Adrenal gland (tissue), 12 donors: ENCODE measurements around the gene CDC25B. TPM values are rescaled to one million over a fixed set of nuclear protein-coding genes. Genes with fewer than 3 reads are reported as not detected.
"Not testable (repeated sequence)": the region's sequence is repeated elsewhere in the genome, so short reads cannot be mapped to it uniquely, and the experiment has no call there.

Experiments used
- DNase-seq, 7 donors: peaks; one replicate each; pipeline ENCODE4 v3.0.0-alpha.2; 2019 to 2020
- H3K27ac ChIP-seq, 5 donors: fragments of 200-600 bp; sonication (generic) in 4 of 5; 1 replicate in 3 of 5; 2 replicates in 2 of 5; pipeline versions ENCODE4 v1.5.1 to v1.8.0; 2016 to 2020; ENCODE audit warnings: mild to moderate bottlenecking in 1 of 5
- H3K27me3 ChIP-seq: fragments of 200-600 bp; 2 replicates; pipeline ENCODE4 v1.8.0; 2021
- H3K36me3 ChIP-seq, 2 donors: fragments of 200-600 bp; replicated peaks in 1 of 2; 1 replicate in 1 of 2; 2 replicates in 1 of 2; pipeline versions ENCODE4 v1.5.1 to v1.8.0; 2018 to 2022
- H3K4me1 ChIP-seq, 2 donors: fragments of 200-600 bp; replicated peaks in 1 of 2; 1 replicate in 1 of 2; 2 replicates in 1 of 2; pipeline versions ENCODE4 v1.5.1 to v1.8.0; 2018 to 2021
- H3K4me3 ChIP-seq, 4 donors: fragments of 200-600 bp; sonication (generic) in 3 of 4; one replicate each; pipeline ENCODE4 v1.5.1; 2016 to 2018
- H3K9me3 ChIP-seq, 3 donors: fragments of 200-600 bp; sonication (generic) in 1 of 3; replicated peaks in 1 of 3; 1 replicate in 2 of 3; 2 replicates in 1 of 3; pipeline versions ENCODE4 v1.5.1 to v1.8.0; 2016 to 2021
- POLR2A ChIP-seq, 2 donors: fragments of 450-650 bp; IDR thresholded peaks; one replicate each; pipeline ENCODE4 v1.6.1; 2017; ENCODE audit warnings: antibody characterized with exemption in 2 of 2, mild to moderate bottlenecking in 2 of 2, moderate library complexity in 1 of 2
- WGBS, 4 donors: extraction: QIAGEN DNeasy Blood & Tissue Kit in 2 of 4; methylation state at CpG; one replicate each; pipeline versions ENCODE4 v1.1.5 to v1.1.7; 2013 to 2017; 5-methylcytosine and 5-hydroxymethylcytosine counted together
- intact Hi-C, 2 donors: fragments of 100-400 bp; cut with DNase I; formaldehyde crosslinking; loops; one replicate each; pipeline versions ENCODE4 v1.14.1 to v1.15.0; 2022 to 2023
- polyA plus RNA-seq, 3 donors: library from polyadenylated mRNA; stranded (reverse); fragments of 200-250 nt in 2 of 3; fragments of 350-450 nt in 1 of 3; fragmentation: Illumina TruSeq in 1 of 3; extraction: RNeasy Lipid Tissue Mini Kit (QIAGEN cat#74804) in 1 of 3; gene quantifications; one replicate each; pipeline ENCODE4 v1.2.3, GENCODE V29; 2013 to 2014
- total RNA-seq, 9 donors: library from RNA; depleted of rRNA in 4 of 9; stranded (reverse); fragments of >200 nt in 4 of 9; fragments of 120-200 nt in 1 of 9; fragmentation: NEBNext Ultra II Directional in 1 of 9; extraction: Animal tissue kit (Norgen Biotek cat#: 25700) in 1 of 9; gene quantifications; one replicate each; pipeline versions ENCODE4 v1.1.0 to v1.2.4, GENCODE V29; 2013 to 2023
- TF ChIP-seq, protein P1 (sequence below), 6 experiments: fragments of 450-650 bp in 4 of 6; fragments of 200-600 bp in 2 of 6; sonication (generic) in 1 of 6; IDR thresholded peaks; 1 replicate in 5 of 6; 2 replicates in 1 of 6; pipeline versions ENCODE4 v1.5.1 to v1.8.0; 2016 to 2021; ENCODE audit warnings: antibody characterized with exemption in 6 of 6, mild to moderate bottlenecking in 2 of 6, moderate library complexity in 1 of 6
- donor health status: healthy with polysubstance abuse.
- donor health status: Bipolar disorder and iron deficiency.
- donor health status: DM: yes; HTN: yes; CAD: no.
- donor health status: DM: no; HTN: no; CAD: no.
- donor health status: DM: no; HTN: no; CAD: no.
- donor health status: DM: yes; HTN: yes; CAD: no.

Gene CDC25B
- total and polyA plus RNA-seq, 12 donors, result 5.5 to 61.7 (median 14.7) TPM

DNA sequence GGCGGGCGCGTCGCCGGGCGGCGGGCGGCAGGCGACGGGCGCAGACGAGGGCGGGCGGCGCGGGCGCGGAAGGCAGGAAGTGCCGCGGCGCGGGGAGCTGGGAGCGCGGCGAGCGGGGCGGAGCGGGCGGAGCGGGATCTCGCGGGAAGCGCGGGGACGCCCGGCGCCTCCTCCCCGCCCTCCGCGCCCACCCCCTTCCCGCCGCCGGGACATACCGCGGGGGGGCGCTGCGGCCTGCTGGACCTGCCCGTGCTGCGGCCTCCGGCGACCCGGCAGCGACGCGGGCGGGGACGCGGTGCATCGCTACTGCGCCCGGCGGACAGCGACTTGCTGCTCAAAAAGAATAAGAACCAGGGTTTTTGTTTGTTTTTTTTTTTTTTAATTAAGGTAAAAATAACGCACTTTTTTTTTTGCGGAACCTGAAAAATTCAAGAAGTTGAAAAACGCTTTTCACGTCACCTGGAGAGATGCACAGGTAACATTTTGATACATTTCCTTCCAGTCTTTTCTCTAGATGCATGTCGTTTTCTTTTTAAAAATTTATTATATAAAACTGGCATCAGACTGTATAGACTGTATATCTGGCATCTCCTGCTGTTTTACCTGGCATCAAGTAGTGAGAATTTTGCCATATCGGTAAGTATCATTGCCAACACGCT is 9.3 kb upstream of the CDC25B start, which contains the start of gene CENPB:
TSS of gene CENPB (minus strand) at position 76 of the 659 bp plus-strand sequence. CDS start 257 bp downstream, outside the sequence.
- peak within 1 kb of the TSS; percentile 27 to 86 (median 80) for H3K27ac ChIP-seq
- peak; percentile 86 to 93 (median 90) for DNase-seq
- H3K4me1 ChIP-seq, result peaks cover 18 to 39% of the 10 kb centered on the region in 2 donors
- H3K4me3 ChIP-seq, result peak within 1 kb of the TSS in 3 of 4 donors; percentile 34 to 74 (median 36)
- no peaks in the 10 kb centered on the region for H3K9me3 ChIP-seq
- intact Hi-C loops, result loop anchor here in 1 of 2 donors (2.0 kb wide), 1 partner anchor 32 kb away; no protein-coding TSS in a partner anchor
- H3K27me3 ChIP-seq, result no peaks in the 10 kb centered on the region
- TF ChIP-seq, protein P1, sequence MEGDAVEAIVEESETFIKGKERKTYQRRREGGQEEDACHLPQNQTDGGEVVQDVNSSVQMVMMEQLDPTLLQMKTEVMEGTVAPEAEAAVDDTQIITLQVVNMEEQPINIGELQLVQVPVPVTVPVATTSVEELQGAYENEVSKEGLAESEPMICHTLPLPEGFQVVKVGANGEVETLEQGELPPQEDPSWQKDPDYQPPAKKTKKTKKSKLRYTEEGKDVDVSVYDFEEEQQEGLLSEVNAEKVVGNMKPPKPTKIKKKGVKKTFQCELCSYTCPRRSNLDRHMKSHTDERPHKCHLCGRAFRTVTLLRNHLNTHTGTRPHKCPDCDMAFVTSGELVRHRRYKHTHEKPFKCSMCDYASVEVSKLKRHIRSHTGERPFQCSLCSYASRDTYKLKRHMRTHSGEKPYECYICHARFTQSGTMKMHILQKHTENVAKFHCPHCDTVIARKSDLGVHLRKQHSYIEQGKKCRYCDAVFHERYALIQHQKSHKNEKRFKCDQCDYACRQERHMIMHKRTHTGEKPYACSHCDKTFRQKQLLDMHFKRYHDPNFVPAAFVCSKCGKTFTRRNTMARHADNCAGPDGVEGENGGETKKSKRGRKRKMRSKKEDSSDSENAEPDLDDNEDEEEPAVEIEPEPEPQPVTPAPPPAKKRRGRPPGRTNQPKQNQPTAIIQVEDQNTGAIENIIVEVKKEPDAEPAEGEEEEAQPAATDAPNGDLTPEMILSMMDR (IDR thresholded peaks at IDR 0.05), result peak; percentile 30 to 87 (median 58)
- no peak for TF ChIP-seq POLR2A (IDR thresholded peaks at IDR 0.05)
- 2 to 7% (median 4%) methylated on average over 23 to 70 of the region's 70 CpGs for WGBS, 4 donors
- no peaks in the 10 kb centered on the region for H3K36me3 ChIP-seq

DNA sequence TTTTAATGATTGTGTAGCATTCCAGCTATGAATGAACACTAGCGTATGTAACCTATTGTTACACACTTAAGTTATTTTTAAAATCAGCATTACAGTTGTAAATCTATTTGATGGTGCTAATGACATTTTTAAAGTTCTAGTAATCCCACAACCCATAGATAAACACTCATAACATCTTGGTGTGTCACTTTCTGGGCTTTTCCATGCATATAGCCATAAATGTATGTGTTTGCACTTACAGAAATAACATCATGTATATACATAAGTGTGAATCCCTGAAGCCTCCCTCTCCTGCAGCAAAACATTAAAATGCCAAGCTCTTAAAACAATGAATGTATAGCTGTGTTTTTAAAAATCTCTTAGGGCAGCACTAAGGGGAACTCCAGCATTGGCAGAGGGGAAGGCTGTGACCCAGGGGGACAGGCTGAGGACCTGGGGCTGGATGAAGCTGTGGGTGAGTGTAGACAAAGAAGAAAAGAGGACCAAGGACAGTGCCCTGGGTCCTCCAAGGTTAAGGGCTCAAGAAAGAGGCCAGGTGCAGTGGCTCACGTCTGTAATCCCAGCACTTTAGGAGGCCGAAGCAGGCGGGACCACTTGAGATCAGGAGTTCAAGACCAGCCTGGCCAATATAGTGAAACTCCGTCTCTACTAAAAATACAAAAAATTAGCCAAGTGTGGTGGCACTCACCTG is 8.6 kb upstream of the CDC25B start:
- no peaks in the 10 kb centered on the region for H3K36me3 ChIP-seq
- no peak overlapping the region for H3K27ac ChIP-seq
- TF ChIP-seq, protein P1 (IDR thresholded peaks at IDR 0.05), result no peak
- no peak for TF ChIP-seq POLR2A (IDR thresholded peaks at IDR 0.05)
- no peak for DNase-seq
- WGBS, 4 donors, result 71 to 78% (median 74%) methylated on average over 5 of the region's 5 CpGs
- no peaks in the 10 kb centered on the region for H3K9me3 ChIP-seq
- peak overlapping the region in 2 of 4 donors; percentile 7 to 49 for H3K4me3 ChIP-seq
- no peaks in the 10 kb centered on the region for H3K27me3 ChIP-seq
- intact Hi-C loops, result loop anchor here in 1 of 2 donors (2.0 kb wide), 1 partner anchor 31 kb away; no protein-coding TSS in a partner anchor
- H3K4me1 ChIP-seq, result peaks cover 18 to 39% of the 10 kb centered on the region in 2 donors

DNA sequence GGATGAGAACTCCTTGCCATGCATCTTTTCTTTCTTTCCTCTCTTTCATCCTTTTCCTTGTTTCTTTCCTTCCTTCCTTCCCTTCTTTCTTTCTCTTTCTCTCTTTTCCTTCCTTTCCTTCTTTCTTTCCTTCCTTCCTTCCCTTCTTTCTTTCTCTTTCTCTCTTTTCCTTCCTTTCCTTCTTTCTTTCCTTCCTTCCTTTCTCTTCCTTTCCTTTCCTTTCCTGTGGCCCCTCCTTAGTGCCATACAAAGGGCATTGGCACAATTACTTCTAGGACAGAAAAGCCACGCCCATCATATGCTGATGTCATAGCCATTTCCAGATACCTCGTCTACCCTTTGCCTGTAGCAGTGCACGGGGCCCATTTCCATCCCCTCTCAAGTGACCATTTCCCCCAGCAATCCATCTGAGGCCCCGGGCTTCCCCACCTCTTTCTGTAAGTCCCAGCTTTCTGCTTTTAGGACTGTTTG is 7.4 kb upstream of the CDC25B start:
- TF ChIP-seq, protein P1 (IDR thresholded peaks at IDR 0.05), result no peak
- no peak for TF ChIP-seq POLR2A (IDR thresholded peaks at IDR 0.05)
- H3K27me3 ChIP-seq, result no peaks in the 10 kb centered on the region
- H3K9me3 ChIP-seq, result no peaks in the 10 kb centered on the region
- peaks cover 18 to 38% of the 10 kb centered on the region in 2 donors for H3K4me1 ChIP-seq
- intact Hi-C loops, result no loop called here
- no peak overlapping the region for H3K4me3 ChIP-seq
- peak in 1 of 7 donors; percentile 46 for DNase-seq
- H3K36me3 ChIP-seq, result no peaks in the 10 kb centered on the region
- 50 to 59% (median 57%) methylated on average over 4 of the region's 4 CpGs for WGBS, 4 donors
- H3K27ac ChIP-seq, result no peak overlapping the region

DNA sequence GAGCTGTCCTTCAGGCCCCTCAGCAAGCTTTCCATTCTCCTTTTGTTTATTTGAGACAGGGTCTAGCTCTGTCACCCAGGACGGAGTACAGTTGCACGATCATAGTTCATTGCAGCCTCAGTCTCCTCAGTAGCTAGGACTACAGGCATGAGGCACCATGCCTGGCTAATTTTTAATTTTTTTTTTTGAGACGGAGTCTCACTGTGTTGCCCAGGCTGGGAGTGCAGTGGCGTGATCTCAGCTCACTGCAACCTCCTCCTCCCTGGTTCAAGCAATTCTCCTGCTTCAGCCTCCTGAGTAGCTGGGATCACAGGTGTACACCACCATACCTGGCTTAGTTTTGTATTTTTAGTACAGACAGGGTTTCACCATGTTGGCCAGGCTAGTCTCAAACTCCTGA is 6.9 kb upstream of the CDC25B start:
- intact Hi-C loops, H3K27me3 ChIP-seq, H3K9me3 ChIP-seq, H3K27ac ChIP-seq, DNase-seq, H3K36me3 ChIP-seq, H3K4me3 ChIP-seq: not testable (repeated sequence)
- 92 to 98% (median 94%) methylated on average over 4 of the region's 4 CpGs for WGBS, 4 donors
- peaks cover 15 to 34% of the 10 kb centered on the region in 2 donors for H3K4me1 ChIP-seq

DNA sequence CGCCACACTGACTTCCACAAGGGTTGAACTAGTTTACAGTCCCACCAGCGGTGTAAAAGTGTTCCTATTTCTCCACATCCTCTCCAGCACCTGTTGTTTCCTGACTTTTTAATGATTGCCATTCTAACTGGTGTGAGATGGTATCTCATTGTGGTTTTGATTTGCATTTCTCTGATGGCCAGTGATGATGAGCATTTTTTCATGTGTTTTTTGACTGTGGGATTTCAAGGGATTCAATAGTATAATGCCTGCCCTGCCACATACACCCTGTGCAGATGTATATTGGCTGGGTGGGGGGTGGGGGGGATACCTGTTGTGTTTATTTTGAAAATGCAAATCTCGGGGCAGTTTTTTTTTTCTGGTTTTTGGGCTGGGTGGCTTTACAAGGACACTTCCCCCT is 1.9 kb upstream of the CDC25B start:
- H3K36me3 ChIP-seq, H3K4me3 ChIP-seq, H3K27me3 ChIP-seq, DNase-seq, H3K27ac ChIP-seq, H3K9me3 ChIP-seq, intact Hi-C loops: not testable (repeated sequence)
- WGBS, 4 donors, result 69 to 86% (median 77%) methylated on average over 1 to 2 of the region's 3 CpGs
- peaks cover 0 to 24% of the 10 kb centered on the region in 2 donors for H3K4me1 ChIP-seq
